GM23338 (cell line): ENCODE data around the gene IGSF21. TPM values are rescaled to one million over a fixed set of nuclear protein-coding genes. Genes with fewer than 3 reads are reported as not detected.

Experiments used
- ATAC-seq: fragments of 200-7000 bp; cut with Tn5 transposase; 3 replicates; pipeline ENCODE4 v1.9.1; 2020
- DNase-seq: peaks from one replicate; pipeline ENCODE4 v3.0.0-alpha.2; 2015; ENCODE audit warnings: low spot score
- H2AFZ ChIP-seq: fragments of 200-600 bp; sonication (generic); 2 replicates; pipeline ENCODE4 v1.8.0; 2016; ENCODE audit warnings: antibody characterized with exemption, mild to moderate bottlenecking, moderate library complexity
- H3F3A ChIP-seq: fragments of 200-600 bp; sonication (generic); replicated peaks from 2 replicates; pipeline ENCODE4 v1.8.0; 2017; ENCODE audit warnings: antibody characterized with exemption, mixed run types, low read depth
- H3K27ac ChIP-seq: fragments of 200-600 bp; sonication (generic); 2 replicates; pipeline ENCODE4 v1.6.1; 2016; ENCODE audit warnings: low read depth
- H3K27me3 ChIP-seq: fragments of 200-600 bp; sonication (generic); 2 replicates; pipeline ENCODE4 v1.8.0; 2016; ENCODE audit warnings: mild to moderate bottlenecking, mixed run types, moderate library complexity; ENCODE audit not compliant: insufficient read depth
- H3K36me3 ChIP-seq: fragments of 200-600 bp; sonication (generic); 2 replicates; pipeline ENCODE4 v1.8.0; 2016; ENCODE audit warnings: mild to moderate bottlenecking; ENCODE audit not compliant: insufficient read depth
- H3K4me1 ChIP-seq: fragments of 200-600 bp; sonication (generic); 2 replicates; pipeline ENCODE4 v1.8.0; 2016; ENCODE audit warnings: mild to moderate bottlenecking, moderate library complexity; ENCODE audit not compliant: insufficient read depth
- H3K4me2 ChIP-seq: fragments of 200-600 bp; sonication (generic); 2 replicates; pipeline ENCODE4 v1.7.1; 2017; ENCODE audit warnings: mixed run types
- H3K4me3 ChIP-seq: fragments of 200-600 bp; sonication (generic); 2 replicates; pipeline ENCODE4 v1.6.1; 2016; ENCODE audit warnings: mixed run types
- H3K79me2 ChIP-seq: fragments of 200-600 bp; sonication (generic); replicated peaks from 2 replicates; pipeline ENCODE4 v1.8.0; 2017; ENCODE audit warnings: mild to moderate bottlenecking; ENCODE audit not compliant: insufficient read depth
- H3K9me2 ChIP-seq: fragments of 200-600 bp; sonication (generic); 2 replicates; pipeline ENCODE4 v1.8.0; 2017; ENCODE audit not compliant: insufficient read depth
- H4K20me1 ChIP-seq: fragments of 200-600 bp; sonication (generic); replicated peaks from 2 replicates; pipeline ENCODE4 v1.8.0; 2017; ENCODE audit warnings: mild to moderate bottlenecking; ENCODE audit not compliant: insufficient read depth
- H3K27ac Mint-ChIP-seq: 2 replicates; pipeline ENCODE4 v1.8.0; 2020; ENCODE audit warnings: inconsistent platforms, mild to moderate bottlenecking, moderate library complexity, mixed read lengths
- H3K27me3 Mint-ChIP-seq: 3 replicates; pipeline ENCODE4 v1.8.0; 2022; ENCODE audit warnings: low read depth, mild to moderate bottlenecking, moderate library complexity, mixed read lengths, inconsistent platforms; ENCODE audit not compliant: insufficient read depth, poor library complexity
- H3K36me3 Mint-ChIP-seq: 3 replicates; pipeline ENCODE4 v1.8.0; 2021; ENCODE audit warnings: low read depth, mild to moderate bottlenecking, inconsistent platforms, moderate library complexity, mixed read lengths
- H3K4me1 Mint-ChIP-seq: 3 replicates; pipeline ENCODE4 v1.8.0; 2020; ENCODE audit warnings: mild to moderate bottlenecking, inconsistent platforms, mixed read lengths
- H3K4me3 Mint-ChIP-seq: 3 replicates; pipeline ENCODE4 v1.8.0; 2021; ENCODE audit warnings: moderate library complexity, mild to moderate bottlenecking, inconsistent platforms, mixed read lengths
- H3K9me3 Mint-ChIP-seq: 3 replicates; pipeline ENCODE4 v1.8.0; 2020; ENCODE audit warnings: moderate library complexity, mild to moderate bottlenecking, inconsistent platforms, mixed read lengths
- CTCF ChIP-seq, 2 experiments: fragments of 200-600 bp in 1 of 2; sonication (generic) in 1 of 2; conservative IDR thresholded peaks; 2 replicates each; pipeline versions ENCODE4 v1.5.1 to v1.6.1; 2016 to 2017; ENCODE audit warnings: antibody characterized with exemption in 2 of 2, low read depth in 2 of 2, mild to moderate bottlenecking in 2 of 2, moderate library complexity in 1 of 2
- ETS1 ChIP-seq: IDR thresholded peaks from 2 replicates; pipeline ENCODE4 v1.6.1; 2016; ENCODE audit warnings: antibody characterized with exemption
- EZH2 ChIP-seq: fragments of 200-600 bp; sonication (generic); IDR thresholded peaks from one replicate; pipeline ENCODE4 v1.8.0; 2017; ENCODE audit warnings: antibody characterized with exemption, mild to moderate bottlenecking, low read depth; ENCODE audit not compliant: unreplicated experiment
- EZH2phosphoT487 ChIP-seq: fragments of 200-600 bp; sonication (generic); IDR thresholded peaks from one replicate; pipeline ENCODE4 v1.8.1; 2018; ENCODE audit warnings: antibody characterized with exemption; ENCODE audit not compliant: unreplicated experiment
- JUNB ChIP-seq: IDR thresholded peaks from one replicate; pipeline ENCODE4 v1.6.1; 2016; ENCODE audit warnings: antibody characterized with exemption; ENCODE audit not compliant: unreplicated experiment
- NANOG ChIP-seq: IDR thresholded peaks from 2 replicates; pipeline ENCODE4 v1.6.1; 2016; ENCODE audit warnings: antibody characterized with exemption, borderline replicate concordance
- REST ChIP-seq: IDR thresholded peaks from one replicate; pipeline ENCODE4 v1.6.1; 2018; ENCODE audit warnings: antibody characterized with exemption; ENCODE audit not compliant: unreplicated experiment
- STAT1 ChIP-seq: IDR thresholded peaks from one replicate; pipeline ENCODE4 v1.6.1; 2016; ENCODE audit warnings: antibody characterized with exemption; ENCODE audit not compliant: unreplicated experiment
- ZNF114 ChIP-seq: fragments of 250-450 bp; sonication (Bioruptor Pico); IDR thresholded peaks from 2 replicates; pipeline ENCODE4 v1.5.0; 2020; ENCODE audit warnings: mild to moderate bottlenecking, moderate library complexity
- ZNF331 ChIP-seq: fragments of 250-450 bp; sonication (Bioruptor Pico); IDR thresholded peaks from 2 replicates; pipeline ENCODE4 v1.5.0; 2020; ENCODE audit warnings: low read depth, mild to moderate bottlenecking, moderate library complexity
- ZNF462 ChIP-seq: fragments of 250-450 bp; sonication (Bioruptor Pico); IDR thresholded peaks from 2 replicates; pipeline ENCODE4 v1.5.0; 2020; ENCODE audit warnings: mild to moderate bottlenecking, moderate library complexity
- polyA plus RNA-seq: library from polyadenylated mRNA; unstranded; fragments of >200 nt; fragmentation: Nextera tagmentation; extraction: Ambion mirVana; gene quantifications from 2 replicates; pipeline ENCODE4 v1.2.1, GENCODE V29; 2016
- total RNA-seq: library from RNA; depleted of rRNA; stranded (reverse); fragments of >200 nt; shearing (Covaris generic); gene quantifications from 2 replicates; pipeline ENCODE4 v1.2.3, GENCODE V29; 2014

IGSF21 gene
- total and polyA plus RNA-seq, 2 experiments from 2014 or later, result 15.6 to 15.7 TPM

GRCh38 chr1:18394563-18395156, 287.1 kb downstream of the IGSF21 start (continued):
- TF ChIP-seq ZNF462 (CRISPR knock-in tag), result no peak

GRCh38 chr1:18396247-18396980, 288.8 kb downstream of the IGSF21 start:
- H3K4me3 ChIP-seq, result no peak overlapping the region
- no peaks in the 10 kb centered on the region for H3K79me2 ChIP-seq
- no peaks in the 10 kb centered on the region for H3K27me3 ChIP-seq
- H3K36me3 ChIP-seq, result no peaks in the 10 kb centered on the region
- DNase-seq (no peak), ATAC-seq (no peak)
- no peak overlapping the region for H3K27ac ChIP-seq
- Mint-ChIP-seq H3K4me1 (peaks cover 13% of the 10 kb centered on the region), H3K9me3 (no peaks in the 10 kb centered on the region), H3K27me3 (peaks cover 4% of the 10 kb centered on the region), H3K27ac (no peak overlapping the region), H3K36me3 (no peaks in the 10 kb centered on the region), H3K4me3 (no peak overlapping the region)
- H3K4me2 ChIP-seq, result no peak overlapping the region
- no peaks in the 10 kb centered on the region for H4K20me1 ChIP-seq
- no peaks in the 10 kb centered on the region for H3K9me2 ChIP-seq
- H3K4me1 ChIP-seq, result peaks cover 6% of the 10 kb centered on the region; the same call in 1 of the 2 replicates
- H2AFZ ChIP-seq, result no peak overlapping the region
- H3F3A ChIP-seq, result no peaks in the 10 kb centered on the region
- TF ChIP-seq REST (no peak), EZH2phosphoT487 (no peak), CTCF (conservative IDR thresholded peaks at IDR 0.05; ENCODE audit: low read depth in 2 of 2) (no peak), ETS1 (no peak), STAT1 (no peak), EZH2 (no peak), ZNF331 (no peak), ZNF114 (CRISPR knock-in tag) (no peak), JUNB (no peak), NANOG (no peak)
